Bronchial epithelial cell (primary cell): Measurements from ENCODE around the gene MVK. TPM values are rescaled to one million over a fixed set of nuclear protein-coding genes. Genes with fewer than 3 reads are reported as not detected.

Source experiments
- DNase-seq: peaks from one replicate; pipeline ENCODE4 v3.0.0-alpha.2; 2010; ENCODE audit warnings: low read depth
- FAIRE-seq: peaks from 2 replicates; lab custom pipeline; 2011; peaks lifted over from hg19 to GRCh38; lab: Jason Lieb, UNC
- H3K27me3 ChIP-seq: 2 replicates; pipeline ENCODE4 v1.5.1; 2011; ENCODE audit warnings: low read length; ENCODE audit not compliant: control insufficient read depth, insufficient read depth
- H3K36me3 ChIP-seq: 2 replicates; pipeline ENCODE4 v1.5.1; 2011; ENCODE audit warnings: low read length; ENCODE audit not compliant: control insufficient read depth, insufficient read depth
- H3K4me3 ChIP-seq: 2 replicates; pipeline ENCODE4 v1.5.1; 2011; ENCODE audit warnings: mild to moderate bottlenecking, low read depth, low read length, control low read depth
- CTCF ChIP-seq: IDR thresholded peaks from 2 replicates; pipeline ENCODE4 v1.5.1; 2011; ENCODE audit warnings: mild to moderate bottlenecking, moderate library complexity, low read length, control low read depth, inconsistent platforms; ENCODE audit not compliant: insufficient read depth, severe bottlenecking
- total RNA-seq: library from RNA; depleted of rRNA; stranded (reverse); fragments of >200 nt; gene quantifications from 2 replicates; pipeline ENCODE4 v1.2.1, GENCODE V29; 2014

MVK gene
- total RNA-seq, 1 donor from 2014 or later, result 16.1 TPM

GRCh38 chr12:109645194-109645593 lies 71.6 kb downstream of the MVK start:
- H3K27me3 ChIP-seq, result peaks cover 5% of the 10 kb centered on the region
- TF ChIP-seq CTCF, result no peak

GRCh38 chr12:109645708-109646107 lies 72.1 kb downstream of the MVK start:
- Histone ChIP-seq H3K27me3 (peaks cover 5% of the 10 kb centered on the region), H3K36me3 (no peaks in the 10 kb centered on the region), H3K4me3 (no peak overlapping the region)
- DNase-seq (no peak), FAIRE-seq (no peak)
- no peak for TF ChIP-seq CTCF

More at GRCh38 chr12:109645194-109645593, 71.6 kb downstream of the MVK start:
- DNase-seq, result no peak
- no peak for FAIRE-seq
- Histone ChIP-seq H3K4me3 (no peak overlapping the region), H3K36me3 (no peaks in the 10 kb centered on the region)

Other genes with a start within 250 kb of the MVK start
- gene MYO1H, start 225.9 kb upstream of the MVK start, total RNA-seq, result 0.13 TPM in 1 of 2 replicates, not detected in the other
- 20.8 and 22.9 TPM in 2 replicates for gene KCTD10, start 96.5 kb upstream of the MVK start, total RNA-seq
- gene UBE3B, start 96.2 kb upstream of the MVK start, total RNA-seq, result 32.4 and 32.6 TPM in 2 replicates
- 33.5 and 36.9 TPM in 2 replicates for gene MMAB, start 290 bp upstream of the MVK start, total RNA-seq
- gene FAM222A, start 140.0 kb downstream of the MVK start, total RNA-seq, result under 0.01 TPM in 1 of 2 replicates, not detected in the other